Endodermal cell (in vitro differentiated cells): ENCODE measurements around the gene LATS2. TPM values are rescaled to one million over a fixed set of nuclear protein-coding genes. Genes with fewer than 3 reads are reported as not detected.

ENCODE experiments used
- DNase-seq: peaks from one replicate; pipeline ENCODE4 v3.0.0-alpha.2; 2017
- H3K27ac ChIP-seq: 2 replicates; pipeline ENCODE4 v1.5.1; 2013; ENCODE audit warnings: mild to moderate bottlenecking, low read depth, low read length, moderate library complexity
- H3K27me3 ChIP-seq: 2 replicates; pipeline ENCODE4 v1.6.1; 2013; ENCODE audit warnings: mild to moderate bottlenecking, low read length, moderate library complexity; ENCODE audit not compliant: insufficient read depth, control insufficient read depth, poor library complexity, severe bottlenecking
- H3K36me3 ChIP-seq: 2 replicates; pipeline ENCODE4 v1.7.0; 2013; ENCODE audit warnings: mild to moderate bottlenecking, low read length, moderate library complexity; ENCODE audit not compliant: control insufficient read depth, insufficient read depth
- H3K4me1 ChIP-seq: one replicate; pipeline ENCODE4 v1.7.0; 2013; ENCODE audit warnings: low read length; ENCODE audit not compliant: control insufficient read depth, insufficient read depth
- H3K4me3 ChIP-seq: 2 replicates; pipeline ENCODE4 v1.5.1; 2013; ENCODE audit warnings: mild to moderate bottlenecking, low read length, moderate library complexity
- H3K9ac ChIP-seq: 2 replicates; pipeline ENCODE4 v1.6.1; 2013; ENCODE audit warnings: mild to moderate bottlenecking, low read length, moderate library complexity; ENCODE audit not compliant: poor library complexity, severe bottlenecking; ENCODE audit errors: extremely low read depth
- H3K9me3 ChIP-seq: 2 replicates; pipeline ENCODE4 v1.6.1; 2013; ENCODE audit warnings: mild to moderate bottlenecking, low read length, moderate library complexity; ENCODE audit not compliant: control insufficient read depth
- H3K27ac Mint-ChIP-seq: 2 replicates; pipeline ENCODE4 v1.8.0; 2020; ENCODE audit warnings: mixed read lengths
- H3K27me3 Mint-ChIP-seq: 2 replicates; pipeline ENCODE4 v1.8.0; 2021; ENCODE audit warnings: mild to moderate bottlenecking, mixed read lengths; ENCODE audit not compliant: insufficient read depth
- H3K36me3 Mint-ChIP-seq: 2 replicates; pipeline ENCODE4 v1.8.0; 2020; ENCODE audit warnings: low read depth, mixed read lengths
- H3K4me1 Mint-ChIP-seq: 2 replicates; pipeline ENCODE4 v1.8.0; 2020; ENCODE audit warnings: mixed read lengths
- H3K4me3 Mint-ChIP-seq: 2 replicates; pipeline ENCODE4 v1.8.0; 2020; ENCODE audit warnings: mild to moderate bottlenecking, moderate library complexity, mixed read lengths
- H3K9me3 Mint-ChIP-seq: 2 replicates; pipeline ENCODE4 v1.8.0; 2020; ENCODE audit warnings: mild to moderate bottlenecking, mixed read lengths
- CTCF ChIP-seq: fragments of 200-600 bp; sonication (generic); conservative IDR thresholded peaks from 2 replicates; pipeline ENCODE4 v1.5.0; 2021; ENCODE audit warnings: antibody characterized with exemption, mild to moderate bottlenecking
- WGBS, 2 experiments: methylation state at CpG; one replicate each; pipeline versions ENCODE4 v1.1.5 to v1.1.7; 2013; ENCODE audit warnings: missing lambda C conversion rate in 2 of 2, mixed read lengths in 1 of 2; ENCODE audit not compliant: insufficient coverage in 1 of 2, insufficient read length in 1 of 2; 5-methylcytosine and 5-hydroxymethylcytosine counted together
- total RNA-seq, 2 donors: library from RNA; stranded (reverse); fragmentation: NEBNext Ultra II Directional in 1 of 2; extraction: Animal tissue kit (Norgen Biotek cat#: 25700) in 1 of 2; gene quantifications; 2 replicates in 1 of 2; 3 replicates in 1 of 2; pipeline ENCODE4 v1.2.1, GENCODE V29; 2021

LATS2 gene
- total RNA-seq, 2 donors from 2014 or later: 26.2 to 35.4 TPM

- H3K4me1 Mint-ChIP-seq: no peaks in the 10 kb centered on the region
- WGBS, 2 experiments: 88 to 89% methylated on average over 6 of the region's 6 CpGs
These were observed 35.8 kb downstream of the LATS2 start for GRCh38 chr13:21025539-21025938.

GRCh38 chr13:21022056-21022979 lies 39.1 kb downstream of the LATS2 start:
- Mint-ChIP-seq H3K27me3 (no peaks in the 10 kb centered on the region), H3K4me1 (no peaks in the 10 kb centered on the region), H3K4me3 (no peak overlapping the region), H3K27ac (no peak overlapping the region), H3K36me3 (peaks cover 23% of the 10 kb centered on the region), H3K9me3 (no peaks in the 10 kb centered on the region)
- Histone ChIP-seq H3K9ac (no peak overlapping the region), H3K36me3 (peaks cover 43% of the 10 kb centered on the region), H3K27ac (no peak overlapping the region), H3K4me3 (no peak overlapping the region), H3K4me1 (no peaks in the 10 kb centered on the region), H3K9me3 (no peaks in the 10 kb centered on the region), H3K27me3 (no peaks in the 10 kb centered on the region)
- TF ChIP-seq CTCF: no peak
- DNase-seq: no peak
- WGBS, 2 experiments: 94 to 99% methylated on average over 8 to 10 of the region's 11 CpGs

More at GRCh38 chr13:21025539-21025938, 35.8 kb downstream of the LATS2 start:
- Histone ChIP-seq H3K36me3 (peaks cover 45% of the 10 kb centered on the region), H3K4me3 (no peak overlapping the region), H3K9ac (no peak overlapping the region), H3K4me1 (no peaks in the 10 kb centered on the region), H3K27ac (no peak overlapping the region), H3K9me3 (peaks cover 6% of the 10 kb centered on the region), H3K27me3 (no peaks in the 10 kb centered on the region)
- H3K36me3 Mint-ChIP-seq: peaks cover 21% of the 10 kb centered on the region
- H3K4me3 Mint-ChIP-seq: no peak overlapping the region
- peaks cover 2% of the 10 kb centered on the region for H3K9me3 Mint-ChIP-seq
- no peaks in the 10 kb centered on the region for H3K27me3 Mint-ChIP-seq
- no peak overlapping the region for H3K27ac Mint-ChIP-seq
- no peak for TF ChIP-seq CTCF
- peak; percentile 23 for DNase-seq

- no peak overlapping the region for H3K4me3 ChIP-seq
- H3K36me3 Mint-ChIP-seq: peaks cover 20% of the 10 kb centered on the region
- H3K36me3 ChIP-seq: peaks cover 32% of the 10 kb centered on the region
- no peak overlapping the region for H3K27ac Mint-ChIP-seq
- no peak for TF ChIP-seq CTCF
- no peak overlapping the region for H3K9ac ChIP-seq
- no peaks in the 10 kb centered on the region for H3K9me3 Mint-ChIP-seq
- WGBS, 2 experiments: 95 to 100% methylated on average over 1 to 4 of the region's 4 CpGs
- no peaks in the 10 kb centered on the region for H3K4me1 Mint-ChIP-seq
- DNase-seq: peak; percentile 28
- H3K27me3 Mint-ChIP-seq: no peaks in the 10 kb centered on the region
- no peaks in the 10 kb centered on the region for H3K9me3 ChIP-seq
- H3K27me3 ChIP-seq: no peaks in the 10 kb centered on the region
- H3K4me3 Mint-ChIP-seq: no peak overlapping the region
- no peaks in the 10 kb centered on the region for H3K4me1 ChIP-seq
- no peak overlapping the region for H3K27ac ChIP-seq
These were observed 40.8 kb downstream of the LATS2 start for GRCh38 chr13:21020581-21020980.
